Measurements from ENCODE around the gene KIAA0930.

GRCh38 chr22:45284705-45285262 lies 44.1 kb upstream of the KIAA0930 start, which contains the start of gene UPK3A:
- TF ChIP-seq CTCF (IDR thresholded peaks at IDR 0.05): no peak
- no peak for TF ChIP-seq EP300 (IDR thresholded peaks at IDR 0.05; ENCODE audit: low read depth)
- no peak for TF ChIP-seq POLR2A (IDR thresholded peaks at IDR 0.05)
